K562 (cell line): Measurements from ENCODE around the gene KNTC1. TPM values are rescaled to one million over a fixed set of nuclear protein-coding genes. Genes with fewer than 3 reads are reported as not detected.

Experiments used
- BRD9 ChIP-seq: fragments of 450-650 bp; IDR thresholded peaks from 2 replicates; pipeline ENCODE4 v1.6.1; 2018; ENCODE audit warnings: low read depth; ENCODE audit not compliant: partially characterized antibody
- CHD2 ChIP-seq: IDR thresholded peaks from 2 replicates; pipeline ENCODE4 v1.6.1; 2011; ENCODE audit warnings: low read depth, low read length
- CXXC5 ChIP-seq: fragments of 250-450 bp; sonication (Bioruptor Pico); IDR thresholded peaks from 2 replicates; pipeline ENCODE4 v1.8.0; 2022; ENCODE audit warnings: inconsistent platforms, mild to moderate bottlenecking, moderate library complexity
- GABPA ChIP-seq: fragments of 200-800 bp; sonication (Bioruptor generic); conservative IDR thresholded peaks from 2 replicates; pipeline ENCODE4 v1.6.1; 2016; ENCODE audit warnings: low read depth, missing genetic modification characterization, missing compliant biosample characterization
- GATAD2B ChIP-seq: fragments of 450-650 bp; IDR thresholded peaks from 2 replicates; pipeline ENCODE4 v1.6.1; 2017; ENCODE audit warnings: mild to moderate bottlenecking, borderline replicate concordance
- HDAC1 ChIP-seq, 2 experiments: fragments of 450-650 bp; IDR thresholded peaks; 2 replicates each; pipeline ENCODE4 v1.6.1; 2016 to 2017; ENCODE audit warnings: inconsistent platforms in 1 of 2, mild to moderate bottlenecking in 1 of 2, moderate library complexity in 1 of 2
- KDM4B ChIP-seq, 2 experiments: fragments of 450-650 bp in 1 of 2; sonication (generic) in 1 of 2; IDR thresholded peaks; 2 replicates each; pipeline ENCODE4 v1.6.1; 2016 to 2017; ENCODE audit warnings: borderline replicate concordance in 2 of 2, antibody characterized with exemption in 1 of 2, low read depth in 1 of 2, mild to moderate bottlenecking in 1 of 2
- MIER1 ChIP-seq: fragments of 450-650 bp; IDR thresholded peaks from 2 replicates; pipeline ENCODE4 v1.6.1; 2016; ENCODE audit warnings: antibody characterized with exemption, mild to moderate bottlenecking, low read depth
- NFRKB ChIP-seq: fragments of 450-650 bp; IDR thresholded peaks from 2 replicates; pipeline ENCODE4 v1.6.1; 2016; ENCODE audit warnings: low read depth
- NUFIP1 ChIP-seq: fragments of 450-650 bp; IDR thresholded peaks from 2 replicates; pipeline ENCODE4 v1.6.1; 2018; ENCODE audit not compliant: partially characterized antibody
- OTX1 ChIP-seq: fragments of 450-650 bp; formaldehyde crosslinking; IDR thresholded peaks from 2 replicates; pipeline ENCODE4 v1.4.0; 2022; ENCODE audit warnings: mild to moderate bottlenecking
- PATZ1 ChIP-seq: fragments of 250-450 bp; sonication (Bioruptor Pico); IDR thresholded peaks from 2 replicates; pipeline ENCODE4 v1.5.0; 2020; ENCODE audit warnings: mild to moderate bottlenecking, borderline replicate concordance
- RBFOX2 ChIP-seq: fragments of 200-400 bp; formaldehyde crosslinking; IDR thresholded peaks from 2 replicates; pipeline ENCODE4 v1.6.1; 2017; ENCODE audit warnings: low read depth, mild to moderate bottlenecking, low read length, moderate library complexity
- ZNF175 ChIP-seq: fragments of 200-800 bp; sonication (Bioruptor generic); IDR thresholded peaks from 2 replicates; pipeline ENCODE4 v1.6.1; 2016; ENCODE audit warnings: low read depth, mild to moderate bottlenecking, missing genetic modification characterization, missing compliant biosample characterization
- ZNF318 ChIP-seq, 2 experiments: fragments of 450-650 bp; IDR thresholded peaks; 2 replicates each; pipeline ENCODE4 v1.6.1; 2016; ENCODE audit warnings: mild to moderate bottlenecking in 2 of 2, borderline replicate concordance in 1 of 2, low read depth in 1 of 2, moderate library complexity in 1 of 2
- ZNF583 ChIP-seq: fragments of 250-450 bp; sonication (Bioruptor Pico); IDR thresholded peaks from 2 replicates; pipeline ENCODE4 v1.4.0; 2020
- ZNF707 ChIP-seq: fragments of 250-450 bp; sonication (Bioruptor Pico); conservative IDR thresholded peaks from 2 replicates; pipeline ENCODE4 v1.8.0; 2022; ENCODE audit warnings: inconsistent platforms, mild to moderate bottlenecking, moderate library complexity
- polyA plus RNA-seq, 8 experiments: library from polyadenylated mRNA; depleted of rRNA in 4 of 8; stranded (reverse) in 5 of 8; unstranded in 3 of 8; fragments of >200 nt; fragmentation: Nextera tagmentation in 2 of 8; fragmentation: Illumina TruSeq in 1 of 8; extraction: Ambion mirVana in 2 of 8; extraction: Trizol in 1 of 8; gene quantifications; 2 replicates each; pipeline versions ENCODE4 v1.2.1 to v1.2.3, GENCODE V29; 2011 to 2014; ENCODE audit warnings: inconsistent platforms in 1 of 8, missing spikeins in 1 of 8
- total RNA-seq, 7 experiments: library from RNA; depleted of rRNA in 6 of 7; stranded (reverse); fragments of >200 nt in 6 of 7; fragmentation: Illumina TruSeq in 2 of 7; extraction: Trizol in 2 of 7; gene quantifications; 2 replicates each; pipeline versions ENCODE4 v1.2.1 to v1.2.3, GENCODE V29; 2011 to 2021; ENCODE audit warnings: low replicate concordance in 1 of 7

Gene KNTC1
- total and polyA plus RNA-seq, 9 of the 15 experiments (the other 6 are each of a cell fraction or from before 2014, with no cell fraction given) = 38.9 to 135 (median 99.6) TPM

GRCh38 chr12:122526683-122527477, at the start of gene KNTC1, which contains the start of gene RSRC2 (continued):
- TF ChIP-seq ZNF318 (IDR thresholded peaks at IDR 0.05; ENCODE audit: borderline replicate concordance in 1 of 2, low read depth in 1 of 2) = peak in 1 of 2 experiments; percentile 47; a peak in 1 of 4 replicates
- no peak for TF ChIP-seq PATZ1 (CRISPR knock-in tag)
- TF ChIP-seq GABPA (tag) = peak; percentile 94
- TF ChIP-seq NFRKB = peak; percentile 100
- peak; percentile 76; the same call in 1 of the 2 replicates for TF ChIP-seq ZNF175 (CRISPR knock-in tag)
- no peak for TF ChIP-seq MIER1
- no peak for TF ChIP-seq NUFIP1
- TF ChIP-seq CXXC5 (CRISPR knock-in tag) = peak; percentile 65
- peak; percentile 64 for TF ChIP-seq BRD9
- no peak for TF ChIP-seq OTX1 (CRISPR knock-in tag)
- no peak for TF ChIP-seq GATAD2B
- TF ChIP-seq HDAC1 (IDR thresholded peaks at IDR 0.05) = peak in 1 of 2 experiments; percentile 90; a peak in 2 of 4 replicates
- TF ChIP-seq KDM4B (IDR thresholded peaks at IDR 0.05; ENCODE audit: borderline replicate concordance in 2 of 2, low read depth in 1 of 2) = no peak
- peak; percentile 84 for TF ChIP-seq CHD2
- TF ChIP-seq ZNF707 (CRISPR knock-in tag) = peak; percentile 36; the same call in 1 of the 2 replicates
- TF ChIP-seq RBFOX2 = peak; percentile 98
- TF ChIP-seq ZNF583 (CRISPR knock-in tag) = peak; percentile 75; the same call in 1 of the 2 replicates
- TF ChIP-seq, all 486 proteins: peak for 181
